ENCODE data around the gene SRPX.

The SRPX gene

GRCh38 chrX:38221391-38221929 lies 789 bp upstream of the SRPX start:
- H3K4me3 ChIP-seq (ENCODE audit: low read length) = no peak overlapping the region
- TF ChIP-seq ZNF274 (IDR thresholded peaks at IDR 0.05; ENCODE audit: low read depth, low read length) = no peak

- TF ChIP-seq ZNF274 (IDR thresholded peaks at IDR 0.05; ENCODE audit: low read depth, low read length) = no peak
- H3K4me3 ChIP-seq (ENCODE audit: low read length) = peak overlapping the region; percentile 35
Observed at GRCh38 chrX:38220024-38220414, 652 bp downstream of the SRPX start.

- H3K4me3 ChIP-seq (ENCODE audit: low read length) = no peak overlapping the region
- TF ChIP-seq ZNF274 (IDR thresholded peaks at IDR 0.05; ENCODE audit: low read depth, low read length) = no peak
Observed at GRCh38 chrX:38216642-38217041, 4.0 kb downstream of the SRPX start.

GRCh38 chrX:38214551-38215531 lies 5.8 kb downstream of the SRPX start:
- TF ChIP-seq ZNF274 (IDR thresholded peaks at IDR 0.05; ENCODE audit: low read depth, low read length) = no peak
- no peak overlapping the region for H3K4me3 ChIP-seq (ENCODE audit: low read length)

- no peak overlapping the region for H3K4me3 ChIP-seq (ENCODE audit: low read length)
- TF ChIP-seq ZNF274 (IDR thresholded peaks at IDR 0.05; ENCODE audit: low read depth, low read length) = no peak
Observed at GRCh38 chrX:38214044-38214443, 6.6 kb downstream of the SRPX start.

DNA sequence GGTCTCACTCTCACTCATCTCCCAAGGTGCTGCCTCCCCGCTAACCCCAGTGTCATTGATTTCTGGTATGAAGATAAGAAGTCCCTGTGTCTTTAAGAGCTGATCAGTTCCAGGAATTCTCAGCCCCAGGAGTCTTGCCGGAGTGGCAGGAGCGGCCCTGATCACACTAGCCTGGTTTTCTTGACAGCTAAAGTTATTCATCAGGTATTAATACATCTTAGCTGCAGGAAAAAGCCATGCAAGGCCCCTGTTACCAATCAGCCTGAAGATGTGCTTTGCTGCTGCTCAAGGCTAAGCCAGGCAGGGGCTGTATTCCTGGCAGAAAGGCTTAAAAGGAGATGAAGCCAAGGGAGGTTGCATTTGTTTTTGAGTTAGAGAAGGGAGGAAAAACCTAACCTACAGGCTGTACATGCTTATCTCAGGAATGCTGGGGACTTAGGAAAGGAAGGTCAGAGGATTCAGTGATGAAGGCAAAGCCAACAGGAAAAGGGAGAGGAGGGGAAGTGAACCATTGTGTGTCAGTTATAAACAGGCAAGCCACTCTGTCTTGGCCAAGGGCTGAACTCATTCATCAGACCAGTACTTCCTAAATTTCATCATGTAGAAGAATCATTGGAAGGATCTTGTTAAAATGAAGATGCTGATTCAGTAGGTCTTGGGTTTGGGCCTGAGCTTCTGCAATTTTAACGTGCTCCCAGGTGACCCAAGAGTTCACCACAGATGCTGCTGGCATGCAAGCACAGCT lies 8.6 kb downstream of the SRPX start:
- no peak for TF ChIP-seq ZNF274 (IDR thresholded peaks at IDR 0.05; ENCODE audit: low read depth, low read length)
- H3K4me3 ChIP-seq (ENCODE audit: low read length) = no peak overlapping the region

DNA sequence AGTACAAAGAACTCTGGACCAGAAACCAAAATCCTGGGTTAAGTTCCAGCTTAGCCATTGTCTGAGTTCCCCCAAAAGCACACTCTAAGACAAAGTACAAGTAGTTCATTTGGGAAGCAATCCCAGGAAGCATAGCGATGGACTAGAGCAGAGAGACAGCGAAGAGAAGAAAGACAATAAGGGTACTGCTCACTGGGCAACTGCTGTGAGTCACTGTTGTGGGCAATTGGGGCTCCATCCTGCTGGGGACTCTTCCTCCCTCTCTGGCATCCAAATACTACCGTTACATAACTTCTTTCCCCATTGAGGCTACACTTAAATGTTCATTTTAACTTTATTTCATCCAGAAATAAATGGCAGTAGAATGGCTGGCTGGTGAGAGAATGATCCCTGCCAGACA lies 14.1 kb downstream of the SRPX start:
- no peak for TF ChIP-seq ZNF274 (IDR thresholded peaks at IDR 0.05; ENCODE audit: low read depth, low read length)

GRCh38 chrX:38206036-38206435 lies 14.6 kb downstream of the SRPX start:
- no peak for TF ChIP-seq ZNF274 (IDR thresholded peaks at IDR 0.05; ENCODE audit: low read depth, low read length)

More for the DNA sequence above, 14.1 kb downstream of the SRPX start:
- no peak overlapping the region for H3K4me3 ChIP-seq (ENCODE audit: low read length)

GRCh38 chrX:38205039-38205438 lies 15.6 kb downstream of the SRPX start:
- no peak for TF ChIP-seq ZNF274 (IDR thresholded peaks at IDR 0.05; ENCODE audit: low read depth, low read length)

More at GRCh38 chrX:38206036-38206435, 14.6 kb downstream of the SRPX start:
- no peak overlapping the region for H3K4me3 ChIP-seq (ENCODE audit: low read length)

DNA sequence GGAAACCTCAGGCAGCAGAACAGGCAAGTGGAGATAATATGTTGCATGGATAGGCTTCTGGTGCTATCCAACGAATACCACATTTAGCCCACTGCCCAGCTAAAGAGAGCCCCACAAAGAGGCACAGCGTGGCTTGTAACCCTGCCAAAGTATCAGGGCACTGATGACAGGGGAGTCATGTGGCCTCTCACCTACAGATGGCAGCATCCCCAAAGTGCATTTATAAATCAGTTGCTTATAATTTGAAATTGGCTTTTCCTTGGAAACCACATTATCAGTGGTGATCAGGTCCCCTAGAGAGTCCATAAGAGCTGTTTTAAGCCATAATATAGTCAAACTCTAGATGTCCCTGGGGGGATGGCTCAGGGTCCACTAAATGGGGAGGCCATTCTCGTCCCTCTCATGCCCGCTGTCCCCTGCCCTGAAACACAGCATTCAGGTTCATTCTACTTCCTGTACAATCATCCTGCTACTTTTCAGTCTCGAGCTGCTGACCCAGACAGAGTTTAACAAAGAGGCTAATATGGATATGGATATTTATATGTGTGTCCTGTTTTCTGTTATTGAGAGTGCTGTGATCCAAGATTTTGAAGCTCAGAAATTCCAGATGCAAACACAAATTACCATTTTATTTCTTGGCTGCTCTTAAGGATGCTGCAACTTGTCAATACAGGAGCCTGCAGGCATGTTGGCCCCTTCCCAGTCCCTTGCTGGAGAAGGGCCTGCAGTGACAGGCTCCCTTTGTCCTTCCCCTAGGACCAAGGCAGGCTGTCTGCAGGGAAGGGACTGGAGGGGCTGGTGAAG lies 28.5 kb downstream of the SRPX start:
- H3K4me3 ChIP-seq (ENCODE audit: low read length) = no peak overlapping the region
- TF ChIP-seq ZNF274 (IDR thresholded peaks at IDR 0.05; ENCODE audit: low read depth, low read length) = no peak

More at GRCh38 chrX:38205039-38205438, 15.6 kb downstream of the SRPX start:
- H3K4me3 ChIP-seq (ENCODE audit: low read length) = no peak overlapping the region

GRCh38 chrX:38189431-38190250 lies 31.0 kb downstream of the SRPX start:
- no peak for TF ChIP-seq ZNF274 (IDR thresholded peaks at IDR 0.05; ENCODE audit: low read depth, low read length)

GRCh38 chrX:38183596-38183995 lies 37.1 kb downstream of the SRPX start:
- TF ChIP-seq ZNF274 (IDR thresholded peaks at IDR 0.05; ENCODE audit: low read depth, low read length) = no peak
- H3K4me3 ChIP-seq (ENCODE audit: low read length) = no peak overlapping the region

More at GRCh38 chrX:38189431-38190250, 31.0 kb downstream of the SRPX start:
- H3K4me3 ChIP-seq (ENCODE audit: low read length) = no peak overlapping the region

- H3K4me3 ChIP-seq (ENCODE audit: low read length) = no peak overlapping the region
- no peak for TF ChIP-seq ZNF274 (IDR thresholded peaks at IDR 0.05; ENCODE audit: low read depth, low read length)
Observed at GRCh38 chrX:38181357-38181756, 39.3 kb downstream of the SRPX start.

Data from GM08714 (cell line).